Lower leg skin (tissue), 4 donors: ENCODE data around the gene C11orf21. TPM values are rescaled to one million over a fixed set of nuclear protein-coding genes. Genes with fewer than 3 reads are reported as not detected.
"Not testable (repeated sequence)": the region's sequence is repeated elsewhere in the genome, so short reads cannot be mapped to it uniquely, and the experiment has no call there.

Experiments used
- DNase-seq, 2 donors: peaks; one replicate each; pipeline ENCODE4 v3.0.0-alpha.2; 2019; ENCODE audit warnings: low spot score in 2 of 2
- H3K4me3 ChIP-seq: fragments of 200-600 bp; sonication (generic); 2 replicates; pipeline ENCODE4 v1.5.1; 2017; ENCODE audit warnings: mild to moderate bottlenecking, low read depth; ENCODE audit not compliant: poor library complexity, severe bottlenecking
- CTCF ChIP-seq, 3 donors: fragments of 450-650 bp; IDR thresholded peaks; one replicate each; pipeline ENCODE4 v1.5.1; 2016; ENCODE audit warnings: antibody characterized with exemption in 3 of 3, mild to moderate bottlenecking in 3 of 3, moderate library complexity in 2 of 3
- POLR2A ChIP-seq, 2 donors: fragments of 450-650 bp; IDR thresholded peaks; one replicate each; pipeline ENCODE4 v1.6.1; 2016 to 2017; ENCODE audit warnings: antibody characterized with exemption in 2 of 2, mild to moderate bottlenecking in 1 of 2, moderate library complexity in 1 of 2
- WGBS, 2 donors: methylation state at CpG; one replicate each; pipeline ENCODE4 v1.1.5; 2018; 5-methylcytosine and 5-hydroxymethylcytosine counted together
- intact Hi-C: fragments of 100-400 bp; cut with DNase I; formaldehyde crosslinking; loops from one replicate; pipeline ENCODE4 v1.15.0; 2023; ENCODE audit warnings: low total_unique reads
- total RNA-seq, 4 donors: library from RNA; depleted of rRNA; stranded (reverse); fragments of >200 nt; gene quantifications; one replicate each; pipeline ENCODE4 v1.1.0, GENCODE V29; 2016

Gene C11orf21
- total RNA-seq, 4 donors from 2014 or later: 0.42 to 1.4 (median 0.65) TPM

GRCh38 chr11:2290351-2290841 is 11.3 kb downstream of the C11orf21 start:
- H3K4me3 ChIP-seq: no peak overlapping the region
- DNase-seq: peak in 1 of 2 donors; percentile 58
- intact Hi-C loops: no loop called here
- no peak for TF ChIP-seq CTCF (IDR thresholded peaks at IDR 0.05)
- TF ChIP-seq POLR2A (IDR thresholded peaks at IDR 0.05): no peak
- WGBS, 2 donors: 27 to 33% methylated on average over 8 to 10 of the region's 10 CpGs

- intact Hi-C loops: no loop called here
- no peak for TF ChIP-seq CTCF (IDR thresholded peaks at IDR 0.05)
- no peak for TF ChIP-seq POLR2A (IDR thresholded peaks at IDR 0.05)
- no peak overlapping the region for H3K4me3 ChIP-seq
- 70 to 78% methylated on average over 10 of the region's 10 CpGs for WGBS, 2 donors
- peak in 1 of 2 donors; percentile 72 for DNase-seq
Measured at GRCh38 chr11:2289859-2290258, 11.9 kb downstream of the C11orf21 start.

- peak in 1 of 2 donors; percentile 40 for DNase-seq
- no peak overlapping the region for H3K4me3 ChIP-seq
- intact Hi-C loops: no loop called here
- no peak for TF ChIP-seq POLR2A (IDR thresholded peaks at IDR 0.05)
- no peak for TF ChIP-seq CTCF (IDR thresholded peaks at IDR 0.05)
- WGBS, 2 donors: 48 to 69% methylated on average over 6 of the region's 6 CpGs
Measured at GRCh38 chr11:2289350-2289749, 12.4 kb downstream of the C11orf21 start.

- no peak overlapping the region for H3K4me3 ChIP-seq
- 41 to 54% methylated on average over 16 of the region's 16 CpGs for WGBS, 2 donors
- TF ChIP-seq CTCF (IDR thresholded peaks at IDR 0.05) (no peak), POLR2A (IDR thresholded peaks at IDR 0.05) (no peak)
- peak; percentile 12 to 77 for DNase-seq
- intact Hi-C loops: no loop called here
Measured at GRCh38 chr11:2287091-2287490, 14.6 kb downstream of the C11orf21 start.

GRCh38 chr11:2286350-2286749 is 15.4 kb downstream of the C11orf21 start:
- peak in 1 of 2 donors; percentile 26 for DNase-seq
- H3K4me3 ChIP-seq, intact Hi-C loops: not testable (repeated sequence)
- WGBS, 2 donors: 91 to 94% methylated on average over 10 to 13 of the region's 13 CpGs

- intact Hi-C loops: no loop called here
- DNase-seq: no peak
- TF ChIP-seq POLR2A (IDR thresholded peaks at IDR 0.05) (no peak), CTCF (IDR thresholded peaks at IDR 0.05) (no peak)
- H3K4me3 ChIP-seq: no peak overlapping the region
- 74 to 77% methylated on average over 2 of the region's 2 CpGs for WGBS, 2 donors
Measured at GRCh38 chr11:2280208-2280607, 21.5 kb downstream of the C11orf21 start.
